Measurements from ENCODE around the gene OR3A3.

Gene OR3A3

GRCh38 chr17:3381957-3382356, 29.2 kb upstream of the OR3A3 start:
- Histone ChIP-seq H3K27ac (ENCODE audit: extremely low read depth, low read depth, low read length) (no peak overlapping the region), H3K4me1 (ENCODE audit: control insufficient read depth, insufficient read depth, low read length) (no peaks in the 10 kb centered on the region), H3K9me3 (ENCODE audit: control insufficient read depth, insufficient read depth, low read depth, low read length) (no peaks in the 10 kb centered on the region), H3K36me3 (ENCODE audit: control insufficient read depth in 2 of 2, insufficient read depth in 1 of 2, low read length in 2 of 2) (no peaks in the 10 kb centered on the region), H3K4me3 (ENCODE audit: low read depth, low read length) (no peak overlapping the region)
- TF ChIP-seq ZNF48 (tag by site-specific recombination; IDR thresholded peaks at IDR 0.05) (no peak), OVOL3 (tag by site-specific recombination; IDR thresholded peaks at IDR 0.05) (no peak), ZIC2 (tag by site-specific recombination; IDR thresholded peaks at IDR 0.05) (no peak), ZNF175 (tag by site-specific recombination; IDR thresholded peaks at IDR 0.05) (no peak), SP3 (tag by site-specific recombination; IDR thresholded peaks at IDR 0.05) (no peak), ZNF449 (tag by site-specific recombination; IDR thresholded peaks at IDR 0.05) (no peak), ZBTB10 (tag by site-specific recombination; IDR thresholded peaks at IDR 0.05) (no peak), ZNF610 (tag by site-specific recombination; IDR thresholded peaks at IDR 0.05; ENCODE audit: borderline replicate concordance) (no peak), SALL2 (tag by site-specific recombination; IDR thresholded peaks at IDR 0.05; ENCODE audit: borderline replicate concordance) (no peak), KLF7 (tag by site-specific recombination; IDR thresholded peaks at IDR 0.05; ENCODE audit: borderline replicate concordance) (no peak), ELK4 (IDR thresholded peaks at IDR 0.05; ENCODE audit: borderline replicate concordance, low read depth, low read length) (no peak), GLIS1 (tag by site-specific recombination; IDR thresholded peaks at IDR 0.05) (no peak), ZNF174 (tag by site-specific recombination; IDR thresholded peaks at IDR 0.05) (no peak)
- TF ChIP-seq, protein P1, sequence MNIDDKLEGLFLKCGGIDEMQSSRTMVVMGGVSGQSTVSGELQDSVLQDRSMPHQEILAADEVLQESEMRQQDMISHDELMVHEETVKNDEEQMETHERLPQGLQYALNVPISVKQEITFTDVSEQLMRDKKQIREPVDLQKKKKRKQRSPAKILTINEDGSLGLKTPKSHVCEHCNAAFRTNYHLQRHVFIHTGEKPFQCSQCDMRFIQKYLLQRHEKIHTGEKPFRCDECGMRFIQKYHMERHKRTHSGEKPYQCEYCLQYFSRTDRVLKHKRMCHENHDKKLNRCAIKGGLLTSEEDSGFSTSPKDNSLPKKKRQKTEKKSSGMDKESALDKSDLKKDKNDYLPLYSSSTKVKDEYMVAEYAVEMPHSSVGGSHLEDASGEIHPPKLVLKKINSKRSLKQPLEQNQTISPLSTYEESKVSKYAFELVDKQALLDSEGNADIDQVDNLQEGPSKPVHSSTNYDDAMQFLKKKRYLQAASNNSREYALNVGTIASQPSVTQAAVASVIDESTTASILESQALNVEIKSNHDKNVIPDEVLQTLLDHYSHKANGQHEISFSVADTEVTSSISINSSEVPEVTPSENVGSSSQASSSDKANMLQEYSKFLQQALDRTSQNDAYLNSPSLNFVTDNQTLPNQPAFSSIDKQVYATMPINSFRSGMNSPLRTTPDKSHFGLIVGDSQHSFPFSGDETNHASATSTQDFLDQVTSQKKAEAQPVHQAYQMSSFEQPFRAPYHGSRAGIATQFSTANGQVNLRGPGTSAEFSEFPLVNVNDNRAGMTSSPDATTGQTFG (tag by site-specific recombination; IDR thresholded peaks at IDR 0.05; ENCODE audit: borderline replicate concordance), result no peak
- TF ChIP-seq, protein P2, sequence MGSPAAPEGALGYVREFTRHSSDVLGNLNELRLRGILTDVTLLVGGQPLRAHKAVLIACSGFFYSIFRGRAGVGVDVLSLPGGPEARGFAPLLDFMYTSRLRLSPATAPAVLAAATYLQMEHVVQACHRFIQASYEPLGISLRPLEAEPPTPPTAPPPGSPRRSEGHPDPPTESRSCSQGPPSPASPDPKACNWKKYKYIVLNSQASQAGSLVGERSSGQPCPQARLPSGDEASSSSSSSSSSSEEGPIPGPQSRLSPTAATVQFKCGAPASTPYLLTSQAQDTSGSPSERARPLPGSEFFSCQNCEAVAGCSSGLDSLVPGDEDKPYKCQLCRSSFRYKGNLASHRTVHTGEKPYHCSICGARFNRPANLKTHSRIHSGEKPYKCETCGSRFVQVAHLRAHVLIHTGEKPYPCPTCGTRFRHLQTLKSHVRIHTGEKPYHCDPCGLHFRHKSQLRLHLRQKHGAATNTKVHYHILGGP (tag by site-specific recombination; IDR thresholded peaks at IDR 0.05), result no peak
- TF ChIP-seq, protein P3, sequence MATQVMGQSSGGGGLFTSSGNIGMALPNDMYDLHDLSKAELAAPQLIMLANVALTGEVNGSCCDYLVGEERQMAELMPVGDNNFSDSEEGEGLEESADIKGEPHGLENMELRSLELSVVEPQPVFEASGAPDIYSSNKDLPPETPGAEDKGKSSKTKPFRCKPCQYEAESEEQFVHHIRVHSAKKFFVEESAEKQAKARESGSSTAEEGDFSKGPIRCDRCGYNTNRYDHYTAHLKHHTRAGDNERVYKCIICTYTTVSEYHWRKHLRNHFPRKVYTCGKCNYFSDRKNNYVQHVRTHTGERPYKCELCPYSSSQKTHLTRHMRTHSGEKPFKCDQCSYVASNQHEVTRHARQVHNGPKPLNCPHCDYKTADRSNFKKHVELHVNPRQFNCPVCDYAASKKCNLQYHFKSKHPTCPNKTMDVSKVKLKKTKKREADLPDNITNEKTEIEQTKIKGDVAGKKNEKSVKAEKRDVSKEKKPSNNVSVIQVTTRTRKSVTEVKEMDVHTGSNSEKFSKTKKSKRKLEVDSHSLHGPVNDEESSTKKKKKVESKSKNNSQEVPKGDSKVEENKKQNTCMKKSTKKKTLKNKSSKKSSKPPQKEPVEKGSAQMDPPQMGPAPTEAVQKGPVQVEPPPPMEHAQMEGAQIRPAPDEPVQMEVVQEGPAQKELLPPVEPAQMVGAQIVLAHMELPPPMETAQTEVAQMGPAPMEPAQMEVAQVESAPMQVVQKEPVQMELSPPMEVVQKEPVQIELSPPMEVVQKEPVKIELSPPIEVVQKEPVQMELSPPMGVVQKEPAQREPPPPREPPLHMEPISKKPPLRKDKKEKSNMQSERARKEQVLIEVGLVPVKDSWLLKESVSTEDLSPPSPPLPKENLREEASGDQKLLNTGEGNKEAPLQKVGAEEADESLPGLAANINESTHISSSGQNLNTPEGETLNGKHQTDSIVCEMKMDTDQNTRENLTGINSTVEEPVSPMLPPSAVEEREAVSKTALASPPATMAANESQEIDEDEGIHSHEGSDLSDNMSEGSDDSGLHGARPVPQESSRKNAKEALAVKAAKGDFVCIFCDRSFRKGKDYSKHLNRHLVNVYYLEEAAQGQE (tag by site-specific recombination; IDR thresholded peaks at IDR 0.05), result no peak
- POLR2A ChIA-PET, result no interaction called here
- CTCF ChIA-PET, result interaction anchor here (0.9 kb wide), 1 partner anchor 11 kb away, joined by 3 read pairs; no protein-coding TSS in a partner anchor

All from HEK293 (cell line).